ENCODE results near the gene KDM1B.

- TF ChIP-seq EGR1 (IDR thresholded peaks at IDR 0.05) = no peak
- no peak for TF ChIP-seq TAF1 (IDR thresholded peaks at IDR 0.05; ENCODE audit: low read depth)
- no peak for TF ChIP-seq NFIC (IDR thresholded peaks at IDR 0.05)
Measured at GRCh38 chr6:18265787-18266522, 110.7 kb downstream of the KDM1B start.
